ENCODE data around the gene REC114. TPM values are rescaled to one million over a fixed set of nuclear protein-coding genes. Genes with fewer than 3 reads are reported as not detected.

Gene REC114
- total and polyA plus RNA-seq, 2 of the 8 experiments (the other 6 are each of a cell fraction or from before 2014, with no cell fraction given), result 0.12 TPM; not detected in 1

GRCh38 chr15:73442421-73442820, 543 bp upstream of the REC114 start:
- H3K9me3 ChIP-seq (ENCODE audit: insufficient read depth in 2 of 2, low read depth in 1 of 2, low read length in 1 of 2), result no peaks in the 10 kb centered on the region
- peak overlapping the region; percentile 77; the same call in 1 of the 2 replicates for H4K8ac ChIP-seq (ENCODE audit: extremely low read depth, insufficient read depth, low read length)
- H3K4ac ChIP-seq (replicated peaks; ENCODE audit: insufficient read length, low read depth, low read length), result no peak overlapping the region
- H2BK120ac ChIP-seq (replicated peaks; ENCODE audit: low read depth, low read length), result no peak overlapping the region
- H2BK20ac ChIP-seq (ENCODE audit: low read length), result no peak overlapping the region
- no peak overlapping the region for H2AK5ac ChIP-seq (ENCODE audit: low read depth, low read length)
- no peaks in the 10 kb centered on the region for H3K79me2 ChIP-seq (ENCODE audit: control insufficient read depth in 1 of 2, insufficient read depth in 2 of 2, low read length in 2 of 2)
- H3K27me3 ChIP-seq (replicated peaks in 1 of 4; ENCODE audit: control insufficient read depth in 3 of 4, extremely low read depth in 1 of 4, insufficient read depth in 3 of 4, low read length in 3 of 4), result no peaks in the 10 kb centered on the region
- no peak overlapping the region for H2BK12ac ChIP-seq (ENCODE audit: low read depth, low read length)
- peak overlapping the region; percentile 93; the same call in 1 of the 2 replicates for H2AFZ ChIP-seq (ENCODE audit: low read length)
- H4K91ac ChIP-seq (replicated peaks; ENCODE audit: insufficient read length, low read length), result no peak overlapping the region
- no peak overlapping the region for H4K5ac ChIP-seq (ENCODE audit: insufficient read length, low read depth, low read length)
- FAIRE-seq, result no peak
- no peak overlapping the region for H3K23ac ChIP-seq (ENCODE audit: insufficient read length)
- no peak overlapping the region for H3K27ac ChIP-seq (ENCODE audit: low read depth, low read length)
- no peak overlapping the region for H3K9ac ChIP-seq (replicated peaks in 1 of 4; ENCODE audit: extremely low read depth in 1 of 4, low read depth in 3 of 4, low read length in 3 of 4)
- ChIA-PET POLR2A (ENCODE audit: partially characterized antibody) (no interaction called here), CTCF (ENCODE audit: partially characterized antibody) (interaction anchor here (0.9 to 1.1 kb wide), 2 partner anchors 21 to 23 kb away, joined by 3 to 5 read pairs; no protein-coding TSS in a partner anchor)
- no peaks in the 10 kb centered on the region for H3K79me1 ChIP-seq (ENCODE audit: low read depth, low read length)
- no peak overlapping the region for H3K14ac ChIP-seq (ENCODE audit: insufficient read length)
- no peak overlapping the region for H3K4me3 ChIP-seq (ENCODE audit: extremely low read depth in 1 of 4, insufficient read depth in 2 of 4, low read depth in 3 of 4, low read length in 4 of 4)
- no peak for DNase-seq (ENCODE audit: low read depth in 1 of 2, low spot score in 2 of 2)
- no peaks in the 10 kb centered on the region for H3K23me2 ChIP-seq (ENCODE audit: low read depth, low read length)
- no peak overlapping the region for H3K18ac ChIP-seq (ENCODE audit: extremely low read depth, low read length)
- peaks cover 0 to 3% (median 0%) of the 10 kb centered on the region in 4 experiments; a peak in 1 of 7 replicates for H3K4me1 ChIP-seq (replicated peaks in 1 of 4; ENCODE audit: control insufficient read depth in 3 of 4, insufficient read depth in 4 of 4, low read length in 3 of 4)
- H3K56ac ChIP-seq (replicated peaks; ENCODE audit: insufficient read length, low read depth, low read length), result no peak overlapping the region
- 92% methylated on average over 11 of the region's 11 CpGs; no CpG with 5 or more reads in 1 of the 2 experiments for WGBS, 2 experiments (ENCODE audit: extremely low coverage in 1 of 2, insufficient coverage in 1 of 2, insufficient read length in 1 of 2, insufficient replicate concordance in 2 of 2, low coverage in 1 of 2, low lambda C conversion rate in 2 of 2, missing lambda C conversion rate in 1 of 2)
- no peaks in the 10 kb centered on the region for H4K20me1 ChIP-seq (replicated peaks in 1 of 2; ENCODE audit: control insufficient read depth in 1 of 2, insufficient read depth in 2 of 2, low read length in 2 of 2)
- H2BK5ac ChIP-seq (ENCODE audit: low read depth, low read length), result no peak overlapping the region
- no peaks in the 10 kb centered on the region for H3K36me3 ChIP-seq (ENCODE audit: control insufficient read depth in 2 of 4, insufficient read depth in 4 of 4, low read length in 3 of 4)
- no peak overlapping the region for H2BK15ac ChIP-seq (ENCODE audit: low read length)
- no peak overlapping the region for H3K4me2 ChIP-seq (ENCODE audit: insufficient read depth in 1 of 2, low read depth in 2 of 2, low read length in 2 of 2)
- TF ChIP-seq TBP (IDR thresholded peaks at IDR 0.05; ENCODE audit: low read depth, low read length) (no peak), RBBP5 (IDR thresholded peaks at IDR 0.05; ENCODE audit: borderline replicate concordance, low read depth, low read length) (no peak), MAFK (IDR thresholded peaks at IDR 0.05; ENCODE audit: low read depth, low read length) (no peak)
